ENCODE results near the gene CEP76.

- TF ChIP-seq CTCF (IDR thresholded peaks at IDR 0.05; ENCODE audit: borderline replicate concordance, extremely low read depth, low read length, poor library complexity, severe bottlenecking) = no peak
- TF ChIP-seq EZH2 (IDR thresholded peaks at IDR 0.05; ENCODE audit: borderline replicate concordance, low read depth, low read length, severe bottlenecking) = no peak
Observed at GRCh38 chr18:12638644-12639124, 63.8 kb downstream of the CEP76 start.

All from DND-41 (cell line).